Measurements from ENCODE around the gene THTPA.

The THTPA gene

GRCh38 chr14:23573384-23574015 is 17.4 kb downstream of the THTPA start:
- Histone ChIP-seq H3K4me1 (ENCODE audit: control insufficient read depth, insufficient read depth, low read length, poor library complexity, severe bottlenecking) (peaks cover 20% of the 10 kb centered on the region), H3K27me3 (replicated peaks; ENCODE audit: control insufficient read depth, insufficient read depth, low read length, poor library complexity, severe bottlenecking) (peaks cover 27% of the 10 kb centered on the region), H3K4me3 (ENCODE audit: insufficient read depth, low read depth, low read length, poor library complexity, severe bottlenecking) (no peak overlapping the region), H3K36me3 (ENCODE audit: control insufficient read depth, insufficient read depth, low read length) (no peaks in the 10 kb centered on the region), H3K9me3 (ENCODE audit: control insufficient read depth, low read length) (no peaks in the 10 kb centered on the region), H3K27ac (ENCODE audit: insufficient read depth, low read length, poor library complexity, severe bottlenecking) (no peak overlapping the region)
- no peak for DNase-seq

- DNase-seq, result no peak
- Histone ChIP-seq H3K27me3 (replicated peaks; ENCODE audit: control insufficient read depth, insufficient read depth, low read length, poor library complexity, severe bottlenecking) (peaks cover 36% of the 10 kb centered on the region), H3K4me3 (ENCODE audit: insufficient read depth, low read depth, low read length, poor library complexity, severe bottlenecking) (peak overlapping the region; percentile 29), H3K27ac (ENCODE audit: insufficient read depth, low read length, poor library complexity, severe bottlenecking) (no peak overlapping the region), H3K9me3 (ENCODE audit: control insufficient read depth, low read length) (no peaks in the 10 kb centered on the region), H3K36me3 (ENCODE audit: control insufficient read depth, insufficient read depth, low read length) (no peaks in the 10 kb centered on the region), H3K4me1 (ENCODE audit: control insufficient read depth, insufficient read depth, low read length, poor library complexity, severe bottlenecking) (peaks cover 23% of the 10 kb centered on the region)
These were observed 21.1 kb downstream of the THTPA start for GRCh38 chr14:23577004-23577681.

- Histone ChIP-seq H3K9me3 (ENCODE audit: control insufficient read depth, low read length) (no peaks in the 10 kb centered on the region), H3K27ac (ENCODE audit: insufficient read depth, low read length, poor library complexity, severe bottlenecking) (no peak overlapping the region), H3K4me3 (ENCODE audit: insufficient read depth, low read depth, low read length, poor library complexity, severe bottlenecking) (peak overlapping the region; percentile 29), H3K4me1 (ENCODE audit: control insufficient read depth, insufficient read depth, low read length, poor library complexity, severe bottlenecking) (peaks cover 23% of the 10 kb centered on the region), H3K27me3 (replicated peaks; ENCODE audit: control insufficient read depth, insufficient read depth, low read length, poor library complexity, severe bottlenecking) (peaks cover 36% of the 10 kb centered on the region), H3K36me3 (ENCODE audit: control insufficient read depth, insufficient read depth, low read length) (no peaks in the 10 kb centered on the region)
- no peak for DNase-seq
These were observed 21.8 kb downstream of the THTPA start for GRCh38 chr14:23577710-23578392.

- H3K4me1 ChIP-seq (ENCODE audit: control insufficient read depth, insufficient read depth, low read length, poor library complexity, severe bottlenecking), result peaks cover 23% of the 10 kb centered on the region
- H3K27ac ChIP-seq (ENCODE audit: insufficient read depth, low read length, poor library complexity, severe bottlenecking), result no peak within 1 kb of the TSS
- no peak for DNase-seq
- H3K27me3 ChIP-seq (replicated peaks; ENCODE audit: control insufficient read depth, insufficient read depth, low read length, poor library complexity, severe bottlenecking), result peaks cover 36% of the 10 kb centered on the region
- no peaks in the 10 kb centered on the region for H3K9me3 ChIP-seq (ENCODE audit: control insufficient read depth, low read length)
- H3K4me3 ChIP-seq (ENCODE audit: insufficient read depth, low read depth, low read length, poor library complexity, severe bottlenecking), result no peak within 1 kb of the TSS
- no peaks in the 10 kb centered on the region for H3K36me3 ChIP-seq (ENCODE audit: control insufficient read depth, insufficient read depth, low read length)
These were observed 22.7 kb downstream of the THTPA start, which contains the start of gene JPH4 for GRCh38 chr14:23578560-23579310. JPH4 (minus strand) TSS chr14:23578790; CDS start chr14:23577453, 1,337 bp downstream.

- DNase-seq, result no peak
- Histone ChIP-seq H3K36me3 (ENCODE audit: control insufficient read depth, insufficient read depth, low read length) (no peaks in the 10 kb centered on the region), H3K4me1 (ENCODE audit: control insufficient read depth, insufficient read depth, low read length, poor library complexity, severe bottlenecking) (peaks cover 23% of the 10 kb centered on the region), H3K9me3 (ENCODE audit: control insufficient read depth, low read length) (no peaks in the 10 kb centered on the region), H3K4me3 (ENCODE audit: insufficient read depth, low read depth, low read length, poor library complexity, severe bottlenecking) (no peak overlapping the region), H3K27ac (ENCODE audit: insufficient read depth, low read length, poor library complexity, severe bottlenecking) (no peak overlapping the region), H3K27me3 (replicated peaks; ENCODE audit: control insufficient read depth, insufficient read depth, low read length, poor library complexity, severe bottlenecking) (peaks cover 36% of the 10 kb centered on the region)
These were observed 23.2 kb downstream of the THTPA start for GRCh38 chr14:23579311-23579630.

- Histone ChIP-seq H3K9me3 (ENCODE audit: control insufficient read depth, low read length) (no peaks in the 10 kb centered on the region), H3K4me3 (ENCODE audit: insufficient read depth, low read depth, low read length, poor library complexity, severe bottlenecking) (no peak overlapping the region), H3K4me1 (ENCODE audit: control insufficient read depth, insufficient read depth, low read length, poor library complexity, severe bottlenecking) (peaks cover 23% of the 10 kb centered on the region), H3K36me3 (ENCODE audit: control insufficient read depth, insufficient read depth, low read length) (no peaks in the 10 kb centered on the region), H3K27me3 (replicated peaks; ENCODE audit: control insufficient read depth, insufficient read depth, low read length, poor library complexity, severe bottlenecking) (peaks cover 36% of the 10 kb centered on the region), H3K27ac (ENCODE audit: insufficient read depth, low read length, poor library complexity, severe bottlenecking) (no peak overlapping the region)
- no peak for DNase-seq
These were observed 23.7 kb downstream of the THTPA start for GRCh38 chr14:23579739-23580138.

- Histone ChIP-seq H3K27ac (ENCODE audit: insufficient read depth, low read length, poor library complexity, severe bottlenecking) (no peak overlapping the region), H3K36me3 (ENCODE audit: control insufficient read depth, insufficient read depth, low read length) (no peaks in the 10 kb centered on the region), H3K4me3 (ENCODE audit: insufficient read depth, low read depth, low read length, poor library complexity, severe bottlenecking) (no peak overlapping the region), H3K27me3 (replicated peaks; ENCODE audit: control insufficient read depth, insufficient read depth, low read length, poor library complexity, severe bottlenecking) (peaks cover 36% of the 10 kb centered on the region), H3K9me3 (ENCODE audit: control insufficient read depth, low read length) (no peaks in the 10 kb centered on the region), H3K4me1 (ENCODE audit: control insufficient read depth, insufficient read depth, low read length, poor library complexity, severe bottlenecking) (peaks cover 23% of the 10 kb centered on the region)
- no peak for DNase-seq
These were observed 24.3 kb downstream of the THTPA start for GRCh38 chr14:23580152-23580926.

GRCh38 chr14:23580948-23581281 is 24.8 kb downstream of the THTPA start:
- Histone ChIP-seq H3K4me3 (ENCODE audit: insufficient read depth, low read depth, low read length, poor library complexity, severe bottlenecking) (no peak overlapping the region), H3K27ac (ENCODE audit: insufficient read depth, low read length, poor library complexity, severe bottlenecking) (no peak overlapping the region), H3K36me3 (ENCODE audit: control insufficient read depth, insufficient read depth, low read length) (no peaks in the 10 kb centered on the region), H3K27me3 (replicated peaks; ENCODE audit: control insufficient read depth, insufficient read depth, low read length, poor library complexity, severe bottlenecking) (peaks cover 32% of the 10 kb centered on the region), H3K4me1 (ENCODE audit: control insufficient read depth, insufficient read depth, low read length, poor library complexity, severe bottlenecking) (peaks cover 21% of the 10 kb centered on the region), H3K9me3 (ENCODE audit: control insufficient read depth, low read length) (no peaks in the 10 kb centered on the region)
- no peak for DNase-seq

GRCh38 chr14:23582906-23583760 is 27.1 kb downstream of the THTPA start:
- Histone ChIP-seq H3K4me3 (ENCODE audit: insufficient read depth, low read depth, low read length, poor library complexity, severe bottlenecking) (no peak overlapping the region), H3K36me3 (ENCODE audit: control insufficient read depth, insufficient read depth, low read length) (no peaks in the 10 kb centered on the region), H3K27ac (ENCODE audit: insufficient read depth, low read length, poor library complexity, severe bottlenecking) (no peak overlapping the region), H3K27me3 (replicated peaks; ENCODE audit: control insufficient read depth, insufficient read depth, low read length, poor library complexity, severe bottlenecking) (peaks cover 13% of the 10 kb centered on the region), H3K4me1 (ENCODE audit: control insufficient read depth, insufficient read depth, low read length, poor library complexity, severe bottlenecking) (peaks cover 3% of the 10 kb centered on the region), H3K9me3 (ENCODE audit: control insufficient read depth, low read length) (no peaks in the 10 kb centered on the region)
- DNase-seq, result no peak

Measured in effector memory CD4-positive, alpha-beta T cell (primary cell).